ENCODE measurements around the gene LRP3.

LRP3 gene

GRCh38 chr19:33239223-33239975 lies 45.3 kb downstream of the LRP3 start:
- peak overlapping the region; percentile 6 for H2AK5ac ChIP-seq (ENCODE audit: low read depth, low read length)
- WGBS, 2 donors (ENCODE audit: extremely low coverage in 2 of 2, insufficient read length in 2 of 2, insufficient replicate concordance in 1 of 2), result no CpG with 5 or more reads among the region's 10 CpGs
- H2BK15ac ChIP-seq (ENCODE audit: low read length), result no peak overlapping the region
- no peak overlapping the region for H3K14ac ChIP-seq (ENCODE audit: low read length)
- peak overlapping the region; percentile 34 for H3K9ac ChIP-seq (ENCODE audit: low read depth, low read length, poor library complexity)
- no peak overlapping the region for H2AFZ ChIP-seq (ENCODE audit: low read length)
- no peaks in the 10 kb centered on the region for H3K9me3 ChIP-seq (replicated peaks in 1 of 2; ENCODE audit: control insufficient read depth in 2 of 2, insufficient read depth in 1 of 2, low read depth in 1 of 2, low read length in 2 of 2)
- DNase-seq (ENCODE audit: low spot score), result no peak
- peaks cover 0 to 17% (median 0%) of the 10 kb centered on the region in 3 experiments for H3K27me3 ChIP-seq (ENCODE audit: control insufficient read depth in 3 of 3, insufficient read depth in 3 of 3, low read depth in 1 of 3, low read length in 3 of 3)
- H3K18ac ChIP-seq (ENCODE audit: low read length), result no peak overlapping the region
- H2BK5ac ChIP-seq (ENCODE audit: low read length), result no peak overlapping the region
- H4K91ac ChIP-seq (ENCODE audit: low read depth, low read length, poor library complexity), result no peak overlapping the region
- no peak overlapping the region for H3K27ac ChIP-seq (replicated peaks; ENCODE audit: low read length)
- no peaks in the 10 kb centered on the region for H3K79me1 ChIP-seq (ENCODE audit: low read depth, low read length)
- H3K4me3 ChIP-seq (ENCODE audit: low read length in 2 of 2), result no peak overlapping the region
- no peak overlapping the region for H3K4ac ChIP-seq (ENCODE audit: low read length)
- no peak overlapping the region for H4K8ac ChIP-seq (ENCODE audit: low read depth, low read length)
- no peaks in the 10 kb centered on the region for H3K4me1 ChIP-seq (ENCODE audit: control insufficient read depth in 2 of 2, insufficient read depth in 1 of 2, low read depth in 1 of 2, low read length in 2 of 2)
- H3K36me3 ChIP-seq (replicated peaks in 1 of 2; ENCODE audit: control insufficient read depth in 2 of 2, insufficient read depth in 2 of 2, low read length in 2 of 2), result no peaks in the 10 kb centered on the region
- no peak overlapping the region for H3K23ac ChIP-seq (ENCODE audit: low read depth, low read length, poor library complexity)
- peak overlapping the region; percentile 25 for H2BK12ac ChIP-seq (ENCODE audit: low read length)
- no peak overlapping the region for H2BK120ac ChIP-seq (ENCODE audit: low read depth, low read length)
- H3K4me2 ChIP-seq (ENCODE audit: insufficient read depth, low read length, poor library complexity, severe bottlenecking), result no peak overlapping the region

GRCh38 chr19:33240181-33240771 lies 46.1 kb downstream of the LRP3 start:
- H2BK12ac ChIP-seq (ENCODE audit: low read length), result no peak overlapping the region
- H3K4me1 ChIP-seq (ENCODE audit: control insufficient read depth in 2 of 2, insufficient read depth in 1 of 2, low read depth in 1 of 2, low read length in 2 of 2), result no peaks in the 10 kb centered on the region
- peaks cover 2 to 4% of the 10 kb centered on the region in 2 donors for H3K9me3 ChIP-seq (replicated peaks in 1 of 2; ENCODE audit: control insufficient read depth in 2 of 2, insufficient read depth in 1 of 2, low read depth in 1 of 2, low read length in 2 of 2)
- no peak overlapping the region for H4K8ac ChIP-seq (ENCODE audit: low read depth, low read length)
- DNase-seq (ENCODE audit: low spot score), result no peak
- H4K91ac ChIP-seq (ENCODE audit: low read depth, low read length, poor library complexity), result no peak overlapping the region
- no peaks in the 10 kb centered on the region for H3K36me3 ChIP-seq (replicated peaks in 1 of 2; ENCODE audit: control insufficient read depth in 2 of 2, insufficient read depth in 2 of 2, low read length in 2 of 2)
- no peak overlapping the region for H2BK120ac ChIP-seq (ENCODE audit: low read depth, low read length)
- H3K4ac ChIP-seq (ENCODE audit: low read length), result no peak overlapping the region
- H3K14ac ChIP-seq (ENCODE audit: low read length), result no peak overlapping the region
- H2BK15ac ChIP-seq (ENCODE audit: low read length), result no peak overlapping the region
- H3K27me3 ChIP-seq (ENCODE audit: control insufficient read depth in 3 of 3, insufficient read depth in 3 of 3, low read depth in 1 of 3, low read length in 3 of 3), result peaks cover 0 to 20% (median 0%) of the 10 kb centered on the region in 3 experiments
- H2BK5ac ChIP-seq (ENCODE audit: low read length), result no peak overlapping the region
- H2AK5ac ChIP-seq (ENCODE audit: low read depth, low read length), result peak overlapping the region; percentile 15
- no peak overlapping the region for H3K23ac ChIP-seq (ENCODE audit: low read depth, low read length, poor library complexity)
- peak overlapping the region; percentile 19 for H3K18ac ChIP-seq (ENCODE audit: low read length)
- no peaks in the 10 kb centered on the region for H3K79me1 ChIP-seq (ENCODE audit: low read depth, low read length)
- no peak overlapping the region for H3K4me2 ChIP-seq (ENCODE audit: insufficient read depth, low read length, poor library complexity, severe bottlenecking)
- no CpG with 5 or more reads among the region's 8 CpGs for WGBS, 2 donors (ENCODE audit: extremely low coverage in 2 of 2, insufficient read length in 2 of 2, insufficient replicate concordance in 1 of 2)
- no peak overlapping the region for H2AFZ ChIP-seq (ENCODE audit: low read length)
- H3K9ac ChIP-seq (ENCODE audit: low read depth, low read length, poor library complexity), result no peak overlapping the region
- no peak overlapping the region for H3K4me3 ChIP-seq (ENCODE audit: low read length in 2 of 2)
- no peak overlapping the region for H3K27ac ChIP-seq (replicated peaks; ENCODE audit: low read length)

- peaks cover 0 to 20% (median 0%) of the 10 kb centered on the region in 3 experiments for H3K27me3 ChIP-seq (ENCODE audit: control insufficient read depth in 3 of 3, insufficient read depth in 3 of 3, low read depth in 1 of 3, low read length in 3 of 3)
- peak overlapping the region; percentile 48 for H3K18ac ChIP-seq (ENCODE audit: low read length)
- peak overlapping the region; percentile 32 for H4K8ac ChIP-seq (ENCODE audit: low read depth, low read length)
- WGBS, 2 donors (ENCODE audit: extremely low coverage in 2 of 2, insufficient read length in 2 of 2, insufficient replicate concordance in 1 of 2), result no CpG with 5 or more reads among the region's 11 CpGs
- no peak overlapping the region for H3K4me2 ChIP-seq (ENCODE audit: insufficient read depth, low read length, poor library complexity, severe bottlenecking)
- H3K23ac ChIP-seq (ENCODE audit: low read depth, low read length, poor library complexity), result peak overlapping the region; percentile 43
- peak overlapping the region; percentile 97 for H2AK5ac ChIP-seq (ENCODE audit: low read depth, low read length)
- H2BK5ac ChIP-seq (ENCODE audit: low read length), result no peak overlapping the region
- H3K4me3 ChIP-seq (ENCODE audit: low read length in 2 of 2), result no peak overlapping the region
- H4K91ac ChIP-seq (ENCODE audit: low read depth, low read length, poor library complexity), result no peak overlapping the region
- H3K9me3 ChIP-seq (replicated peaks in 1 of 2; ENCODE audit: control insufficient read depth in 2 of 2, insufficient read depth in 1 of 2, low read depth in 1 of 2, low read length in 2 of 2), result peaks cover 4 to 12% of the 10 kb centered on the region in 2 donors
- H3K4me1 ChIP-seq (ENCODE audit: control insufficient read depth in 2 of 2, insufficient read depth in 1 of 2, low read depth in 1 of 2, low read length in 2 of 2), result no peaks in the 10 kb centered on the region
- H2BK12ac ChIP-seq (ENCODE audit: low read length), result no peak overlapping the region
- no peak overlapping the region for H3K4ac ChIP-seq (ENCODE audit: low read length)
- no peak for DNase-seq (ENCODE audit: low spot score)
- H3K9ac ChIP-seq (ENCODE audit: low read depth, low read length, poor library complexity), result no peak overlapping the region
- H2BK15ac ChIP-seq (ENCODE audit: low read length), result peak overlapping the region; percentile 98
- no peak overlapping the region for H2AFZ ChIP-seq (ENCODE audit: low read length)
- no peaks in the 10 kb centered on the region for H3K79me1 ChIP-seq (ENCODE audit: low read depth, low read length)
- no peaks in the 10 kb centered on the region for H3K36me3 ChIP-seq (replicated peaks in 1 of 2; ENCODE audit: control insufficient read depth in 2 of 2, insufficient read depth in 2 of 2, low read length in 2 of 2)
- H3K14ac ChIP-seq (ENCODE audit: low read length), result no peak overlapping the region
- no peak overlapping the region for H2BK120ac ChIP-seq (ENCODE audit: low read depth, low read length)
- H3K27ac ChIP-seq (replicated peaks; ENCODE audit: low read length), result no peak overlapping the region
These were observed 47.0 kb downstream of the LRP3 start for GRCh38 chr19:33241091-33241529.

GRCh38 chr19:33241530-33242101 lies 47.5 kb downstream of the LRP3 start:
- no peak overlapping the region for H4K91ac ChIP-seq (ENCODE audit: low read depth, low read length, poor library complexity)
- no peak overlapping the region for H2BK120ac ChIP-seq (ENCODE audit: low read depth, low read length)
- H2BK15ac ChIP-seq (ENCODE audit: low read length), result peak overlapping the region; percentile 98
- H3K27me3 ChIP-seq (ENCODE audit: control insufficient read depth in 3 of 3, insufficient read depth in 3 of 3, low read depth in 1 of 3, low read length in 3 of 3), result peaks cover 0 to 19% (median 0%) of the 10 kb centered on the region in 3 experiments
- no CpG with 5 or more reads among the region's 22 CpGs for WGBS, 2 donors (ENCODE audit: extremely low coverage in 2 of 2, insufficient read length in 2 of 2, insufficient replicate concordance in 1 of 2)
- H3K9me3 ChIP-seq (replicated peaks in 1 of 2; ENCODE audit: control insufficient read depth in 2 of 2, insufficient read depth in 1 of 2, low read depth in 1 of 2, low read length in 2 of 2), result peaks cover 6 to 14% of the 10 kb centered on the region in 2 donors
- no peak overlapping the region for H3K27ac ChIP-seq (replicated peaks; ENCODE audit: low read length)
- H4K8ac ChIP-seq (ENCODE audit: low read depth, low read length), result no peak overlapping the region
- no peak overlapping the region for H3K18ac ChIP-seq (ENCODE audit: low read length)
- peak overlapping the region; percentile 97 for H2AK5ac ChIP-seq (ENCODE audit: low read depth, low read length)
- no peak overlapping the region for H3K9ac ChIP-seq (ENCODE audit: low read depth, low read length, poor library complexity)
- H3K14ac ChIP-seq (ENCODE audit: low read length), result no peak overlapping the region
- H2BK12ac ChIP-seq (ENCODE audit: low read length), result no peak overlapping the region
- H3K36me3 ChIP-seq (replicated peaks in 1 of 2; ENCODE audit: control insufficient read depth in 2 of 2, insufficient read depth in 2 of 2, low read length in 2 of 2), result no peaks in the 10 kb centered on the region
- no peak overlapping the region for H3K4ac ChIP-seq (ENCODE audit: low read length)
- no peaks in the 10 kb centered on the region for H3K79me1 ChIP-seq (ENCODE audit: low read depth, low read length)
- no peak overlapping the region for H3K4me3 ChIP-seq (ENCODE audit: low read length in 2 of 2)
- no peaks in the 10 kb centered on the region for H3K4me1 ChIP-seq (ENCODE audit: control insufficient read depth in 2 of 2, insufficient read depth in 1 of 2, low read depth in 1 of 2, low read length in 2 of 2)
- peak overlapping the region; percentile 23 for H3K23ac ChIP-seq (ENCODE audit: low read depth, low read length, poor library complexity)
- no peak overlapping the region for H3K4me2 ChIP-seq (ENCODE audit: insufficient read depth, low read length, poor library complexity, severe bottlenecking)
- H2BK5ac ChIP-seq (ENCODE audit: low read length), result no peak overlapping the region
- DNase-seq (ENCODE audit: low spot score), result no peak
- no peak overlapping the region for H2AFZ ChIP-seq (ENCODE audit: low read length)
